Sciatic nerve (tissue), 2 donors: ENCODE data around the gene ERRFI1. TPM values are rescaled to one million over a fixed set of nuclear protein-coding genes. Genes with fewer than 3 reads are reported as not detected.
A peak's percentile ranks its signal among the peaks of the same experiment; 100 is the strongest.

Source experiments
- ATAC-seq: fragments of 200-7000 bp; cut with Tn5 transposase; one replicate; pipeline ENCODE4 v1.9.1; 2020; ENCODE audit warnings: mild to moderate bottlenecking, moderate library complexity
- DNase-seq: peaks from one replicate; pipeline ENCODE4 v3.0.0-alpha.2; 2020; ENCODE audit warnings: low spot score
- intact Hi-C: fragments of 100-400 bp; cut with DNase I; formaldehyde crosslinking; loops from one replicate; pipeline ENCODE4 v1.14.2; 2022
- total RNA-seq: library from RNA; stranded (reverse); fragmentation: NEBNext Ultra II Directional; extraction: Animal tissue kit (Norgen Biotek cat#: 25700); gene quantifications from one replicate; pipeline ENCODE4 v1.2.1, GENCODE V29; 2021
- donor health status: DM: no; HTN: no; CAD: no.
- donor health status: DM: no; HTN: no; CAD: no.

Gene ERRFI1
- total RNA-seq, 1 donor from 2014 or later, result 33.7 TPM

DNA sequence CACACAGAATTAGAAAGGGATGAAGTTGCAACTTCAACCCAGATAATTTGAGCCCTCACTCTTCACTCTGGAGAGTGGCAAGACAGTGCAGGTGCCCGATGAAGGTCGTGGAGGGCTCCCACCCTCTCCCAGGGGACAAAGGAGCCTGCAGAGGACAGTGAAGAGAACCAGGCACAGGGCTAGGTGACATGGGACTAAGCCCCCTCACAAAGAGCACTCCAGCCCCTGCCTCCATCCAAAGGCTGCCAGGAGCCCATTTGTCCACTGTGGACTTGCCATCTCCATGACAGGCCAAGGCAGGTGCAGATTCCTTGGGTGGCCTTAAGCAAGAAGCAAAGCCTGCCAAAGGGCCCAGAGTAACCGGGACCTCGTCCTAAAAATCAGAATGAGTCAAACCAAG is 15.1 kb downstream of the ERRFI1 start:
- ATAC-seq, result peak; percentile 2
- DNase-seq, result no peak
- intact Hi-C loops, result no loop called here

DNA sequence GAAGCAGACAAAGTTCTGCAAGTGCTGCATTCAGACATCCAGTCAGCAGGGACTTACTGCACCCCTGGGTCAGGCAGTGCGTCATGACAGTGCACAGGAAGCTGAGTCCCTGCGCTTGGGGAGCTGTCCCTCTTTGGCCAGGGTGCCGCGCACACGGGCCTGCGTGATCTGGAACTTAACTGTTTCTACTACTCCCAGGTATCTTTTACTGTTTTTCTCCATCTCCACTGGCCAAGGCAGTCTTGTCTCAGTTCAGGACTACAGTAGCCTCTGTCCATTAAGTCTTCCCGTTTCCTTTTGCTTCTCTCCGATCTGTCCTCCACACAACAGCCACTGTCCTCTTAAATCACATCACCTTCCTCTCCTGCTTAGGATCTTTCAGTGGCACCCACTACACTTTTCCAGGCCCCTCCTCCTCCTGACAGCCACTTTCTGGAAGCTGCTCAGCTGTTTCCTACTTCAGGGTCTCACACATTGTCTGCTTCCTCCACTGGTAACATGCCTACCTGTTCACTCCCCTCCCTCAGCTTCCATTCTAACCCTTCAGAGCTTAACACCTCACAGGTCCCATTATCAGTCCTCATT is 15.9 kb downstream of the ERRFI1 start:
- DNase-seq, result no peak
- ATAC-seq, result no peak
- intact Hi-C loops, result no loop called here

DNA sequence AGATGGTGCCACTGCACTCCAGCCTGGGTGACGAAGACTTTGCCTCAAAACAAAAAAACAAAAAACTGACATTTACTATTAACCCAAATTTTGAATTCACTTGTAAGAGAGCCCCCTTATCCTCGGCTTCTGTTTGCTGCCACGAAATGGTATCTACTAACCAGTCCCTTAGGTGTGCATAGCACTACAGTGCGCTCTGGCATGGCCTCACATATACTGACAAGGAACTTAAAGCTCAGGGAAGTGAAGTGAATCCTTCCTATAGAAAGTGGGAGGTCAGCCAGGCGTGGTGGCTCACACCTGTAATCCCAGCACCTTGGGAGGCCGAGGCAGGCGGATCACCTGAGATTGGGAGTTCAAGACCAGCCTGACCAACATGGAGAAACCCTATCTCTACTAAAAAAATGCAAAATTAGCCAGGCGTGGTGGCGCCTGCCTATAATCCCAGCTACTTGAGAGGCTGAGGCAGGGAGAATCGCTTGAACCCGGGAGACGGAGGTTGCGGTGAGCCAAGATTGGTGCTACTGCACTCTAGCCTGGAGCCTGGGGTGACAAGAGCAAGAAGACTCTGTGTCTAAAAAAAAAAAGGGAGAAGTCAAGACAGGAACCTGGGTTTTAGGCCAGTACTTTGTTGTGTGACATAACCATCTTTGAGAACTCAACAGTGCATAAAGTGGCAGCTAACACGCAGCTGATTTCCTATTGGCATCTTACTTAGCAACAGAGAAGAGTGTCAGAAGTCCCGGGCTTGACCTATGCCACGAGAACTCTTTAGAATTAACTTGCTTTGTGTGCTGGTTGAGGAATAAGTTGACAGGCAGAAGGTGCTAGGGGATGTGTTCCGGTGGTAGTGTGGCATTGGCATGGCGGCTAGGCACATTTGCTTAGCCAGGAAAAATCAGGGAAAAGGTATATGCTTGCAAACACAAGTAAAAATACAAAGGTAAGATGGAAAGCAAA is 16.8 kb downstream of the ERRFI1 start:
- no peak for DNase-seq
- intact Hi-C loops, result no loop called here
- ATAC-seq, result no peak

DNA sequence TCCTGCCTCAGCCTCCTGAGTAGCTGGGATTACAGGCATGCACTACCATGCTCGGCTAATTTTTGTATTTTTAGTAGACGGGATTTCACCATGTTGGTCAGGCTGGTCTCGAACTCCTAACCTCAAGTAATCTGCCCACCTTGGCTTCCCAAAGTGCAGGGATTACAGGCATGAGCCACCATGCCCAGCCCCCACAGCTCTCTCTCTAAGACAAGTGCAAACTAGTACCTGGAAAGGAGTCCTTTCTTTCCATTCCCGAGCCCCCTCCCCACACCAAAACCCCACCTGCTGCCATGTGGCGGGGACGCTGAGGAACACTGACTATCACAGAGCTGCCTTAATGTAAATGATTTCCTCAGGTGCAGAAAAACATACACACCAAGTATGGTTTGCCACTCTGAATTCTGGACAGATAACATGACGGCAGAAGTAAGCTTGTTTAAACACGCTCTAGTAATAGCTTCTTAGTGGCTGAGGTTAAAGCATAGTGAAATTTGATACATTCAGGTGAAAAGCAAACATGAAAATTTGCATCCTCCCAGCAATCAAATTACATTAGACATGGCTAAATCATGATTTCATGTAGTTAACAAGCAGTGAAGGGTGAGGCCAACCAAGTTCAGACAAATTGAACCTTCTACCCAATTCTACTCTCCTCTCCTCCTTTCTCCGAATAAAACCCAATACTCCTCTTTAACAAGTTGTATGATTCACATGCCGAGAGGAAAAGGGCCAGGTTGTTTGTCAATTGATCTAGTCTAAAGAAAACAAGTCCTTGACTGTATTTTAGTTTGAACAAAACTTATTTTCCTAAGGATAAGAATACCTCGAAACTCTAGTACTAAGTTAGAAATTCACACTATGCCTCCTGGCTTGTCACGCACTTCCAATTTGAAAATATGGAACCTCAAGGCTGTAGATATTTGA is 19.8 kb downstream of the ERRFI1 start:
- ATAC-seq (no peak), DNase-seq (no peak)
- intact Hi-C loops, result no loop called here

DNA sequence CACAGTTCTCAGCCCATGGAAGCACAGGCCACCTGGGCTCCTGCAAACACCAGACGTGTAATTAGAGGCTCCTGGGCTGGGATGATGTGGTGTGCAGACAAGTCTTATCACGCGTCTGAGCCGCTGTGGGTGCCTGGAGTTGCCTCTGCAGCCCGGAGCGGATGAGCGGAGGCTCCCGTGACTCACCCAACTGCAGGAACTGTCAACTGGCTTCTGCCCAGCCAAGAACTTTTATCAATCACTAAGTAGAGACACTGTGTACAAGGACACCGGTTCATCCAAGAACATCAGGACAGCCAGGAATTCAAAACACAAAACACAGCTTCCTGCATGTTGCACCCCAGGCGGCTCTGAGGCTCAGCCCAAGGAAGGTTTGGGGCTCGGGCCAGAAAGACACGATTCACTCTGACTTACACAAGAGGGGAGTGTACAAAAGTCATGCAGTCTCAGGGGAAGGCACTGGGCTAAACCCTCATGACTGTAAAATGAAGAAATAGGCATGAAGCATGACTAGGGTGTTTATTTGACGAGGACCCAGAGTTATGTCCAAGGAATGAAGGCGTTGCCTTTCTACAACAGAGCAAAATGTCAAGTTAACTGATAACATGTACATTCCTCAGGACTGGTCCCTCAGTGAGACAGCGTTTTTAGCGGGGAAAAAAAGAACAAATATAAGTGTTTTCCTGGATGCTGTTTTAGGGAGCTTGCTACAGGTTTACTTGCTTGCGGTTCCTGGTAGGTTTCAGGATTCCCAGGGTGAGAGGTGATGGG is 21.1 kb downstream of the ERRFI1 start:
- DNase-seq, result peak; percentile 88
- intact Hi-C loops, result no loop called here
- peak; percentile 92 for ATAC-seq

DNA sequence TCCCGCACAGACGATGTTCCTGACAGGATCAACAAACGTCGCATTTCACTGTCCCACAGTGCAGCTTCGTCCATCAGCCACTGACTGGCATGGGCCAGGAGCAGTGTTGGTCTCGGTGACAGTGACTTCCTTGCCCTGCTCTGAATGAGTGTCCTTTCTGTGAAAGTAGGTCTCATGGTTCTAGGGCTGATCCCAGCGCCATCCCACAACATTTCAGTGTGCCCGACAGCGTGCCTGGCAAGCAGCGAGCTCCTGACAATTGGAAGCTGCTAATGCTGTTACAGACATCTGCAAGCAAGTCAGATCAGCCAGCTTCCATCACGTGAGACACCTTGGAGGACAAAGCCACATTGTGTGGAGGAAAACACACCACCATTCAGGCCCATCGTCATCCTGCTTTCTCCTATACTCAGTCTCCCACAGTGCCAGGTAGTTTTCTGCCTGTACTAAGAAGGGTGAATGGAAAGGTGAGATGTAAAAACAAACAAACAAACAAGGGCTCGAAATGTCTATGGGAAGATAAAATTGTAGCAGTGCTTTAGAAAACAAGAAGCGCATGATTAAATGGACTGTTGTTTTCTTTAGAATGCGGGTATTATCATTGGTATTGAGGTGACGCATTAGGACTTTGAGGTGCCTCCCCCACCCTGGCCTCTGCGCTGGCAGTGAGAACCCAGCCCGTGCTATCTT is 21.9 kb downstream of the ERRFI1 start:
- DNase-seq (no peak), ATAC-seq (peak; percentile 68)
- intact Hi-C loops, result no loop called here

DNA sequence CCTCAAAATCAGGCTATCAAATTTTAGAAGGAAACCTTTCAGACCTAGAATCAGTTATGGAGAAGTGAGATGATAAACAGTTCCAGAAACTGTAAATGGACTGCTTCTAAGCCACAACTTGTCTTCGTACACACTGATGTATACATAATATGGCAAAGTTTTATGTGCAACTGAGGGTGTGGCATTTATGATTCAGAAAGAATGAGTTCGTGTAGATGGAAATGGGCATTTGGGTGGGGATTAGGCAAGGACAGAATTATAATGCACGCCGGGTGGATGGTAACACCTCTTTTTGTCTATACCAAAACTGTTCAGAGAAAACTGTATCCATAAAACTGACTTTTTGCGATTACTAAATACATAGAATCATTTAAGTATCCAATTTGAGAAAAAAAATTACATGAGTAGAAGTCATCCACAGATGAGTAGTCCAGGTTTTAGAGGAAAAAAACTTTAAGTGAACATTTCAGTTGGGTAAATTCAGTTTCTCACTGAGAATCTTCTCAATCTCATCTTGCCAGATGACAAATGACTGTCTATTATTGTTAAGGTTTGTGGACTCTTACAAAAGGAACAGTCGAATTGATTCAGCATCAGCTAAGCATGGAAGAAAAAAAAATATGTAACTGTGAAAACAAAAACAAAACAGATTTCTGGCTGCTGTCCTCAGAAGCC is 22.5 kb downstream of the ERRFI1 start:
- intact Hi-C loops, result no loop called here
- ATAC-seq (no peak), DNase-seq (no peak)

DNA sequence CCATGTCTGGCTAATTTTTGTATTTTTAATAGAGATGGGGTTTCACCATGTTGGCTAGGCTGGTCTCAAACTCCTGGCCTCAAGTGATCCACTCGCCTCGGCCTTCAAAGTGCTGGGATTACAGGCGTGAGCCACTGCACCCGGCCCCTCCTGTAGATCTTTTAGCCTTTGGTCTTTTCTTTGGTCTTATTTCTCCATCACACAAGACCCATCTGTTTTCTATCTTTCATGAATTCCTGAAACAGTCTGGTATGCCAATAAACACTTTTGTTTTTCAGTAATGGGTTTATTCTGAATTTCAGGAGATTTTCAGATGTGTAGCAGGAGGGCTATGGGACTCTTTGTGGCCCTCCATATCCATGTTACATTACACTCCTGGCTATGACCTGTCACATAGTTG is 23.2 kb downstream of the ERRFI1 start:
- ATAC-seq (no peak), DNase-seq (no peak)
- intact Hi-C loops, result no loop called here

DNA sequence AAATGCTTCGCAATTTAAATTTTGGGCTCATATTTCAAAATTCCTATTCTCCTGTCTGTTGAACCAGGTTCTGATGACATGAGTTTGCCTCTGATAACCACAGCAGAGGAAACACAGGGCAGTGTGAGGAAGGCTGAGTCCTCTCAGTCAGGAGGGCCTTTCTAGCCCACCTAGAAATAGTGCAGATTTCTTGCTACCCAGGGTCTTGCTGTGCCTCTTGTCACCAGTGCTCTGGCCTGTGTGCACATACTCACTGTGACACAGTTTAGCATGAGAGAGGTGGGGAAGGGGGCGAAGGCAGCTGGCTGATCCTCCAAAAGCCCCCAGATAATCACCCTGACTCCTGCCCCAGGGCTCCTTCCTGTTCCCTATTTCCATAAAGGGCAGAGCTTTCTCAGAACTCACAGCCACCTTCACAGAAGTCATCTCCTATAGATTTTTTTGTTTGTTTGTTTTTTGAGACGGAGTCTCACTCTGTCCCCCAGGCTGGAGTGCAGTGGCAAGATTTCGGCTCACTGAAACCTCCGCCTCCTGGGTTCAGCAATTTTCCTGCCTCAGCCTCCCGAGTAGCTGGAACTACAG is 23.7 kb downstream of the ERRFI1 start:
- DNase-seq (no peak), ATAC-seq (no peak)
- intact Hi-C loops, result no loop called here

DNA sequence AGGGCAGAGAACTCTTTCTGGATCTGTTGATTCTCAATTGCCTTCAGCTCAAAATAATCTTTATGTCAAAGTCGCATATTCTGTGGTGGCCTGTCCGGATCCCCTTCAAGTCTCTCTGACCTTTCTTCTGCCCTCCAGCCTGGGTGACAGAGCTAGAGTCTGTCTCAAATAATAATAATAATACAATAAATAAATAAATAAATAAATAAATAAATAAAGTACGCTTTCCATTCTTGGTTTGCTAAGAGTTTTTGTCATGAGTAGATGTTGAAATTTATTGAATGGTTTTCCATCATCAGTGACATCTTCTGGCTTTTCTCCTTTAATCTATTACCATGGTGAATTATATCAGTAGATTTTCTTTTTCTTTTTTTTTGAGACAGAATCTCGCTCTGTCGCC is 30.7 kb downstream of the ERRFI1 start:
- DNase-seq (no peak), ATAC-seq (no peak)
- intact Hi-C loops, result no loop called here

DNA sequence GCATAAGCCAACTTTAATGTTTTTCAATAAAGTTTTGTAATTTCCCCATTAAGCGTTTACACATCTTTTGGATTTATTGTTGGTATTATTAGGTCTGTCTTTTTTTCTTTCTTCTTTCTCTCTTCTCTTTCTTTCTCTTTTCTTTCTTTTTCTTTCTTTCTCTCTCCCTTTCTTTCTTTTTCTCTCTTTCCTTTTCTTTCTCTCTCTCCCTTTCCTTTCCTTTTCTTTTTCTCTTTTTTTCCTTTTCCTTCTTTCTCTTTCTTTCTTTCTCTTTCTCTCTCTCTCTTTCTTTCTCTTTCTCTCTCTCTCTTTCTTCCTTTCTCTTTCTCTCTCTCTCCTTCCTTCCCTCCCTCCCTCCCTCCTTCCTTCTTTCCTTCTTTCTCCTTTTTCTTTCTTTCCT is 31.3 kb downstream of the ERRFI1 start:
- DNase-seq, result no peak
- intact Hi-C loops, result no loop called here
- no peak for ATAC-seq

DNA sequence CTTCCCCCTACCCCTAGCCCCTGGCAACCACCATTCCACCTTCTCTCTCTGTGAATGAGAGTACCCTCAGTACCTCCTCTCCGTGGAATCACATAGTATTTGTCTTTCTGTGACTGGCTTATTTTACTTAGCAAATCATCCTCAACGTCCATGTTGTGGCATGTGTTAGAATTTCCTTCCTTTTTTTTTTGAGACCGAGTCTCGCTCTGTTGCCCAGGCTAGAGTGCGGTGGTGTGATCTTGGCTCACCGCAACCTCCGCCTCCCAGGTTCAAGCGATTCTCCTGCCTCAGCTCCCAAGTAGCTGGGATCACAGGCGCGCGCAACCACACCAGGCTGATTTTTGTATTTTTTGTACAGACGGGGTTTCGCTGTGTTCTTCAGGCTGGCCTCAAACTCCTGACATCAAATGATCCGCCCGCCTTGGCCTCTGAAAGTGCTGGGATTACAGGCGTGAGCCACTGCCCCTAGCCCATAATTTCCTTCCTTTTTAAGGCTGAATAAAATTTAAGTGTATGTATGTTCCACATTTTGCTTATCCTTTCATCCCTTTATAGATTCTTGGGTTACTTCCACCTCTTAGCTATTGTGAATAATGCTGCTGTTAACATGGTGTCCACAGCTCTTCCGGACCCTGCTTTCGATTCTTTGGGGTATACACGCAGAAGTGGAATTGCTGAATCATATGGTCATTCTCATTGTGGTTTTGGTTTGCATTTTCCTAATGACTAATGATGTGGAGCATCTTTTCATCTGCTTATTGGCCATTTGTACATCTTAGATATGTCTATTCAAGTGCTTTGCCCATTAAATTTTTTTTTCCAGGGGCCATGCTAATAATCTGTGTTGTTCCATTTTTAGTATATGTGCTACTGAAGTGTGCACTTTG is 32.3 kb downstream of the ERRFI1 start:
- DNase-seq, result no peak
- intact Hi-C loops, result no loop called here
- ATAC-seq, result no peak

DNA sequence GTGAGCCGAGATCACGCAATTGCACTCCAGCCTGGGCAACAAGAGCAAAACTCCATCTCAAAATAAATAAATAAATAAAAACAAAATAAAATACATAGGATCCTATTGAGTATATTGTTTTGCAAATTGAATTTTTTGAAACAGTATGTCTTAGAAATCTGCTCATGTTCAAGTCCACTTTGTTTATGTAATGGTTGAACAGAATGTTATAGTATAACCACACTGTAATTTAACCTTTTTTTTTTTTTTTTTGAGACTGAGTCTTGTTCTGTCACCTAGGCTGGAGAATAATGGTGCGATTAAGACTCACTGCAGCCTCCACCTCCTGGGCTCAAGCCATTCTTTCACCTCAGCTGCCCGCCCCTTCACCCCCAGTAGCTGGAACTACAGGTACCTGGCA is 33.2 kb downstream of the ERRFI1 start:
- ATAC-seq (no peak), DNase-seq (no peak)
- intact Hi-C loops, result no loop called here

DNA sequence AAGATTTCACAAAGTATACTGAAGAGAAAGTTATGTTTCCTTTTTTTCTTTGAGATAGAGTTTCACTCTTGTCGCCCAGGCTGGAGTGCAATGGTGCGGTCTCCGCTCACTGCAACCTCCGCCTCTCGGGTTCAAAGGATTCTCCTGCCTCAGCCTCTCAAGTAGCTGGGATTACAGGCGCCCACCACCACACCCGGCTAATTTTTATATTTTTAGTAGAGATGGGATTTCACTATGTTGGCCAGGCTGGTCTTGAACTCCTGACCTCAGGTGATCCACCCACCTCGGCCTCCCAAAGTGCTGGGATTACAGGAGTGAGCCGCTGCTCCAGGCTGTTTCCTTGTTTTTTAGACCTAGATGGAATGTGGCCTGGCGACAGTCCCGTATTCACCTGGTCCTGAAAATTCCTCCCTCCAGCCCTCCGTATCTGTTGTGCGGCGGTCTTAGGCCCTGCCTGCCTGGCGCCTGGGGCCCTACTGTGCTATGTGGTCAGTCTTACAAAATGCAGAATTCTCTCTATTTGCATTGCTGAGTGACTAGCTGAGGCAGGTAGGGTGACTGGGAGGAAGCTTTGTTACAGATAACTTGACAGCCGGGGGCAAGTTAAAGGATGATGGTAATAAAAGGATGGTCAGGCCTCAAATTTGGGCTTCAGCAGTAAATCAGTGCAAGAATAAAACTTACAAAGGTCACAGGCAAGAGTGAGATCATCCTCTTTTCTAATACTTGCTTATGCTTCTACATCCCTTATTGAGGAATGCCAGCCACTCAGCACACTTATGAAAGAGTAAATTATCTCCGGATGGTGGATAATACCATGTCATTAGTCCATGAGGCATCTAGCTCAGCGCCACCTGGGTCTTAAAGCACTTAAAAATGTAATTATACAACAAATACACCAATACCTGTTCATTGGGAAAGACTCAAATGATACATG is 34.3 kb downstream of the ERRFI1 start:
- ATAC-seq (no peak), DNase-seq (no peak)
- intact Hi-C loops, result no loop called here

DNA sequence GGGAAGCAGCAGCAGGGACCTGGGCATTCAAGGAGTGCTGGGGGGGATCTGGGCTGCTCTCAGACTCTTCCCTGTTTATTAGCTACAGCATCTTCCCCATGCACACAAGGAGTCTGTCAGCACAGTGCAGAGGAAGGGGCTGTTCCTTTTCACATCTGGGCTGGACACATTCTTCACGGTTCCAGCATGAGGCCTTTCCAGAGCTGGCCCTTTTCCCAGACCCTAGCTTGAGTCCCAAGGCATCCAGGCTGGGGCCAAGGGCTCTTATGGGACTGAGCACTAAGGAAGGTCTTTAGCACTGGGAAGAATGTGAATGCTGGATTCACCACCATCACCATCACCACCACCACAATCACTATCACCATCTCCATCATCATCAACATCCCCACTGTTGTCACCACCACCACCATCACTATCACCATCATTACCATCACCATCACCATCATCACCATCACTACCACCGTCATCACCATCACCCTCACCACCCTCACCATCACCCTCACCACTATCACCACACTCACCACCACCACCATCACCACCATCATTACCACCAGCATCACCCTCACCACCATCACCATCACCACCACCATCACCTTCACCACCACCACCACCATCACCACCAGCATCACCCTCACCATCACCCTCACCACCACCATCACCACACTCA is 36.2 kb downstream of the ERRFI1 start:
- ATAC-seq, result peak; percentile 42
- intact Hi-C loops, result no loop called here
- DNase-seq, result no peak
